HepG2 (cell line): ENCODE data around the gene DNTTIP2.

Experiments
- POLR2A ChIP-seq, 2 experiments: IDR thresholded peaks; 2 replicates each; pipeline ENCODE4 v1.6.1; 2011; ENCODE audit warnings: low read depth in 2 of 2, low read length in 2 of 2, mild to moderate bottlenecking in 1 of 2, moderate library complexity in 1 of 2; ENCODE audit not compliant: insufficient read depth in 1 of 2
- U2AF2 ChIP-seq: fragments of 200-400 bp; formaldehyde crosslinking; IDR thresholded peaks from 2 replicates; pipeline ENCODE4 v1.6.1; 2017; ENCODE audit warnings: low read depth, mild to moderate bottlenecking, low read length

- TF ChIP-seq U2AF2 (no peak), POLR2A (IDR thresholded peaks at IDR 0.05; ENCODE audit: insufficient read depth in 1 of 2, low read depth in 2 of 2, low read length in 2 of 2) (no peak)
Observed at GRCh38 chr1:93910305-93910704, 31.3 kb upstream of the DNTTIP2 start.
